GM19099 (cell line): ENCODE results near the gene ARL3.
A peak's percentile ranks its signal among the peaks of the same experiment; 100 is the strongest.

ENCODE experiments used
- POLR2A ChIP-seq: IDR thresholded peaks from 3 replicates; pipeline ENCODE4 v1.6.1; 2011; ENCODE audit warnings: low read depth; ENCODE audit not compliant: insufficient read length; ENCODE audit errors: extremely low read depth

The ARL3 gene

DNA sequence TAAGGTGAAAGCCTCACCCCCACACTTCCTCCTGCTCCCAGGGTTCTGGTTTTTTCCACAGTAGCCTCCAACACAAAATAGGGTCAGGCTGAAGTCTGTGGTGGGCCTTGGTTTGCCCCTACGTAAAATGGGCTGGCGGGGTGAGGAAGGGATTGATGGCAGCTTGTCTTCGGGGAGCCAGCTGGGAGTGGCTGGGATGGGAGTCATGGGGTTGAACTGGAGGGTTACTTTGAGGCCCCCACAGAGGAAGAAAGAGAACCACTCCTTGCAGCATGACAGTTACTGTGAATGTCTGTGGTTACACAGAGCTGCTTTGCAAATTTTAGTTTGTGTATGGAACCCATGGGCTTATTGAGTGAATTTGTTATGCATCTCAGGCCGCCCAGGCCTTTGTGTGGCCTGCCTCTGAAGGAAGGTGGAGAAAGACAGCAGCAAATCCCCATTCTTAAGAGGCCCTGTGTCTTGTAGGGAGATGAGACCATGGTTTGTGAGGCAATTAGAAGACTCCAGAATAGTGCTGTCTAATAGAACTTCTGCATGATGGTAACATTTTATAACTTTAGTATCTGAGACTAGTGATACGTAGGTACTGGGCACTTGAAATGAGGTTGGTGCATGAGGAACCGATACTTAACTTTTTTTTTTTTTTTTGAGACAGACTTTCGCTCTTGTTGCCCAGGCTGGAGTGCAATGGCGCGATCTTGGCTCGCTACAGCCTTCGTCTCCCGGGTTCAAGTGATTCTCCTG lies 61.9 kb downstream of the ARL3 start:
- TF ChIP-seq POLR2A = peak; percentile 8

DNA sequence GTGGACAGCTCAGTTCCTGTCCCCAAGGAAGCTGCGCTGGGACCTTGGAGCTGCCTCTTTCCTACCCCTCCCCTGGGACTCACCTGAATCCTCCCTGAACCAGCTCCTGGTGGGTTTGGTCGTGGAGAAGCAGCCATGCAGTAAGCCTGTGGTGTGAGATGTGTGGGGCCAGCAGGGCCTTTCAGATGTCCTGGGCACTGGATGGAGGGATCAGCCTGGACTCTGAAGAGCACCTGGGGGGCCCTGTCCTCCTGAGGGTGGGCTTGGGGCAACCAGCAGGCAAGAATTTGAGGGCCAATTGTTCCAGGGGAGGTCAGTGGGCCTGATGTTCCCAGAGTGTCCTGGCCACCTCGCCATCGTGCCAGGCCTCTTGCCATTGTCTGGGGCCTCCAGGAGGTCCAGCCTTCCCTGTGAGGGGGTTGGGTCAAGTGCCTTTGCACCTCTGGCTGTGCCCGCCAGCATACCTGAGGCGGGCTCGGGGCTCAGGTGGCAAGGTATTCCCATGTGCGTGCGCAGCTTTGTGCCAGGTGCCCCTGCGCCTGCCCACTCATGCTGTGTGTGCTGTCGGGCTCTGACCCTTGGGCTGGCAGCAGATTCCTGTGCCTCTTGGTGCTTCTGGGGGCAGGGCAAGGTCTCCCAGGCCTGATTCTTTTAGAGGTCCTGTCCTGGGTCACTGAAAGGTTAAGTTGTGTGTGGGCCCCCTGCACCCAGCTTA lies 62.6 kb downstream of the ARL3 start:
- TF ChIP-seq POLR2A = peak; percentile 10

DNA sequence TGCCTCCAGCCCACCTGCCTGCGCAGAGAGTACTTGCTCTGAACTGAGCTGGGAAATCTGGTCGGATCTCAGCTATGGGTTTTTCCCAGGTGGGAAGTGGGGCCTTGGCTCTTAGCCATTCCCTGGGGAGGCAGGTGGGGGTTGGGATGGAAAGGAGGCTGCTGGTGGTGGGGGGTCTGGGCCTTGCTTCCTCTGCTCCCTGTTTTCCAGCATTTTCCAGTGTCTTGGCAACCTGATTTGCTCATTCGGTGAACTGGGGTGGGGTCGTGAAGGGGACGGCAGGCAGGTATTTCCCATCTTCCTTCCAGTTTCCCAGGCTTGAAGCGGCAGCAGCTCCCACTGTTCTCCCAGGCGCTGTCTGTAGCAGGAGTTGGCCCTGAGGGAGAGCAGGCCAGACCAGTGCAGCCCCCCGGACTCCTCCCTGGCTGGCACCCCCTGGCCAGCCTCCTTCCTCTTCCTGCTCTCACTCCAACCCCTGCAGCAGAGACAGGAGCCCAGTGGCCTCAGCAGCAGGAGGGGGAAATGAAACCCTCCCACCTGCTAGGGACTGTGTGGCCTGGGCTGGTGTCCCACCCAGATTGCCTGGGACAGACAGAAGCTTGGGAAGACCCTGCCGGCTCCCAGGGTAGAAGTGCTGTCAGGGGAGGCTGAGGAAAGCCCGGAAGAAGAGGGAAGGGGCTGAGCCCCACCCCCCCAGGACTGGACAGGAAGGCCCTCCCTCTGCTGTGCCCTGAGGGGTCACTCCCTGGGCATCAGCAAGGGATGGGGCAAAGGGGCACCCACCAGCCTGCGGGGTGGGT lies 63.3 kb downstream of the ARL3 start:
- no peak for TF ChIP-seq POLR2A

DNA sequence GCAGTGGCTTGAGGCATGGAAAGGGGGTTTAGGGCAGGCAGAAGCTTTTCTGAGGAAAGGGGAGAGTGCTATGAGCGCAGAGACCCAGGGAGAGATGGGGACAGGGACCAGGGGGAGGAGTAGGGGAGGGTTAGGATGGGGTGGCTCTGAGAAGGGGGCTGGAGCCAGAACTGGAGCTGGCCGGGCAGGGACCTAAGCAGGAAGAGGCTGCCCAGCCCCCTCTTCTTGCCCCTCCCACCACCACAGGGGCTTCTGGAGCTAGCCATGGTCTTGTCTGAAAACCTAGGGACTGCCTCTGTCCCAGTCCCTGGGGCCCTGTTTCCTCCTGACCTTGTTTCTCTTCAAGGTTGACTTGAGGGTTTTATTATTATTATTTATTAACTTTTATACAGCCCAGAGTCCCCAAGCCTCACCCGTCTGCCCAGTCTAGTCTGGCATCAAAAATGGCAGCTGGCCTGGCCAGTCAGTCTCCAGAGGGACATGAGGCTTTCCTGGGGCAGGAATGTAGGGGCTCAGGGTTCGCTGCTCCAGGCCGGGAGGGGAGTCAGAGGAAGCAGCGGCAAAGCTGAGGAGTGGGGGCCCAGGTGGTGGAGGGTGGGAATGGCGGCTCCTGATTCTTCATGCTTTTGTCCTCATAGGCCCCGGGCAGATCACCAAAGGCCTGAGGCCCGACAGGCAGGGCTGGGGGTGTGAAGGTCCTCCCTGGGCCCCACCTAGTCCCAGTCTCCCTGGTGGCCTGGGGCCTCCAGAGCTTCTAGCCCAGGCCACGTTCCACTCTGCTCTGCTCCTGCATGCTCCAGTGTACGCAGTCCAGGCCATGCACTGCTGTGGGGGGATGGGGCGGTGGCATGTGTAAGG lies 64.2 kb downstream of the ARL3 start:
- no peak for TF ChIP-seq POLR2A

DNA sequence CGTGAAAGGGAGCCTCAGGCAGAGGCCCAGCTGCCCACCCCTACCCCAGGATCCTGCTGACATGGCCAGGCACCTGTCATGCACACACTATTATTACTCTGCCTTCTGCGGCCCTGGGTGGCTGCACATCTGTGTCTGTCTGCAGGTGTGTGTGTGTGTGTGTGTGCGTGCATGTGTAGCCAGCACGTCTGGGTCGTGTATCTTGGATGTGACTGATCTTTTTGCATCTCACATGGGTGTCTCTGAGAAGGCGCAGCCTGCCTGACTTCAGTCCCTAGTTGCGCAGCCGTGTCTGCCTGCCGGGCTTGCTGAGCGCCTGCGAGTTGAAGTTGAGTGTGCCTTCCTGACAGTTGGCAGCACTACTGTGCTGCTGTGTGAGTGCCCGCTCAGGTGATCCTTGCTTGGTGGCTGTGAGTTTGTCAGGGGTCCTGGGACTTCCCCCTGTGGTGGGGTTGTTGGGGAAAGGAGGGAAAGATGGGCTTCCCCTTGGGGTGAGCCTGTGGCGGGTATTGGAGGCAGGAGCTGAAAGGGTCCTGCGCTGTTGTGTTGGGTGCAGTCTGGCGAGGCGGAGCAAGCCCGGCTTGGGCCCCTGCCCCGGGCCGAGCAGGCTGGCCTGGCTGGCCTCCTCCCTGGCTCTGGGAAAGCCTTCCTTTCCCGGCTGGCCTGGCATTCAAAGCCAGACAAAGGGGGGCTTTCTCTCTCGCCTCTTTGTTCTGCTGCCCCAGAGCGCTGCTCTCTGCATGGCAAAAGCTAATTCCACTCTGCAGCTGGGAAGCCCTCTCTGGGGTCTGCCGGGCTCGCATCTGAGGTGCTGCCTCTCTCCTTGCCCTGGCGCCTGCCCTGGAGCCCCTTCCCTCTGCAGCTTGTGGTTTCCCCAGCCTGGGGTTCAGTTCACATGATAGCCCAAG lies 65.1 kb downstream of the ARL3 start:
- TF ChIP-seq POLR2A = no peak

DNA sequence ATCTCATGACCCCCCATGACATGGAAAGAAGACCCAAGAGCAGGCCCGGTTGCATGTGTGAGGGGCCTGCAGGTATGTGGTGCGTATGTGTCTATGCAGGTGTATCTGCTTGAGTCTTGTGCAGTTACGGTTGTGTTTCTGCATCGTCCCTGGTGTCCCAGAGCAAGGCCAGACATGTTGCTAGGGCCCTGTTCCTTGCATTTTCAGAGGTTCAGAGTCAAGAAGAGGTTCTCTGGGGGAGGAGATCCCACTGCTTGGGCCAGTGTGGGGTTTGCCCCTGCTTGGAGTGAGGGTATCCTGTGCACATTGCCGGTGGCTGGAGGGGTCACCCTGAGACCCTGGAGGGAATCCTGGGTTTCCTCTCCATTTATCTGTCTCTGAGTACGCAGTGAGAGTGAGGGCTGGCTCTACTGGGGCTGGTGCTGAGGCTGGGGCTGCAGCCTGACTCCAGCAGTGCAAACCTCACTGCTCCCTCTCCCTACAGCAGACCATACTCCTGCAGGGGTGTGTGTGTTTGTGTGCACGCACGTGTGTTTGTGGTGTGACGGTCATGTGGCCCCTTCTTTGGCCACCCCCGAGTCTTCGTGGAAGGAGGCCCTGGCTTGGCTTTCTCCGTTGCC lies 65.8 kb downstream of the ARL3 start:
- no peak for TF ChIP-seq POLR2A

DNA sequence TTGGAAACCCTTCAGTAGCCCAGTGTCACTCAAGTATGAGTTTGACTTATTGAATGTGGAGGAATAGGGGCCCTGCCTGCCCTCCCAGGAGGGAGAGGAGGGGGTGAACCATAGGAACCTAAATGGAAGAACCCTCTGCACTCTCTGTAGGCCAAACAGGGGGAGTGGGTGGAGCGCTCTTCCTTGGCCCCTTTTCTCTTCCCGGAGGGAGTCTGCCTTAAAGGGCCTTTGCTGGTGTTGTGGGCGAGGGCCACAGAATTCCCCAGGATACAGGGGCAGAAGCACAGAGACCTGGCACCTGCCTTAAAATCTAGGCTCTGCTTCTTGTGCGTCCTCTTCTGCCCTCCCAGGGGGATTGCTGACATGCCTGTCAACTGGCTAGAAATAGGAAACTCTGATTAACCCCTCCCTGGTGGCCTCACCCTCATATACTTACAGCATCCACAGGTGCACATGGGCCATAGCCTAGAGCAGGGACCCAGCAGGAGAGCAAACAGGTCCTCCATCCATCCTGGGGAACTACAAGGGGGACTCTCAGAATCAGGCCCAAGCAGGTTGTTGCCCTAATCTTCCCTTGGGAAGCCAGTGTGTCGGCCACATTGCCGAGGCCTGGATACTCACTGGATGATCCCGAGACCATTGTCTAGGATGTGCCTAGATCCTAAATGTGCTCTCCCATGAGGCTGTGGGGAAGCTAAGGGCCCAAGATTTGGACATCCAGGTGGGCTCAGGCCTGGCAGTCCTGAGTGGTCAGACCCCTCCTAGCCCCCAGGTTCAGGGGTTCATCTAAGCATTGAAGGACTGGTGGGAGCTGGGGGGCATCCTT lies 66.5 kb downstream of the ARL3 start:
- TF ChIP-seq POLR2A = no peak

DNA sequence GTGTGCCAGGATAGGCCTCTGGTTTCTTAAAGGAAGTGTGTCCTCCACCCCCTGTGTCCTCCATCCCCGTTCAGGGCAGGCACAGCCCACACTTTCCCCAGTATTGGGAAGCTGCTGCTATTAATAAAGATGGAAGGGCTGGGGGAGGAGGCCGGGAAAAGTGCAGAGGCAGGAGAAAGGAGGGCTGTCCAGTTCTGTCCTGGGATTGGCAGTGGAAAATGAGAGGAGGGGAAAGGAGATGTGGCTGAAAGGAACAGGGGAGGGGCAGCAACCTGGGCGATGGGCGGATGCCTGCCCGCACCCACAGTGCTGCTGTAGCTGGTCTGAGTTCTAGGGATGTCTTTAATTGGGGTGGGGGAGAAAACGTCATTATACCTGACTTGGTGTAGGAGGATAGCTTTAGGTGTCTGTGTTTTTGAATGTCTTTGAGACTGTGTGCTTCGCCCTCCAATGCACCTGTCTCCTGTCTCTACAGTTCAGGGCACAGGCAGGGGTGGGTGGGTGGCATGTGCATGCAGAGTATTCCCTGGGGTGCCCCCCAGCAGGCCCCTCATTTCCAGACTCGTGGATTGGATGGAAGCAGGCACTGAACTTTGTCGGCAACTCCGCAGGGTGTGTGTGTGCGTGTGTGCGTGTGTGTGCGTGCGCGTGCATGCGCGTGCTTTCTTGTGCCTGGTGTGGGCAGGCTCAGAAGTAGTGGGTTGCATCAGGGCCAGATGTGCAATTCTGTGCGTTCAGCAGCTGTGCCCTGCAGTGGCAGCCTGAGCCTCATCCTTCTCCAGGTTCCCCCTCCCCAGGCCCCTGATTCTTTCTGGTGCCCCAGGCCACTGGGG lies 67.4 kb downstream of the ARL3 start:
- peak; percentile 43 for TF ChIP-seq POLR2A

DNA sequence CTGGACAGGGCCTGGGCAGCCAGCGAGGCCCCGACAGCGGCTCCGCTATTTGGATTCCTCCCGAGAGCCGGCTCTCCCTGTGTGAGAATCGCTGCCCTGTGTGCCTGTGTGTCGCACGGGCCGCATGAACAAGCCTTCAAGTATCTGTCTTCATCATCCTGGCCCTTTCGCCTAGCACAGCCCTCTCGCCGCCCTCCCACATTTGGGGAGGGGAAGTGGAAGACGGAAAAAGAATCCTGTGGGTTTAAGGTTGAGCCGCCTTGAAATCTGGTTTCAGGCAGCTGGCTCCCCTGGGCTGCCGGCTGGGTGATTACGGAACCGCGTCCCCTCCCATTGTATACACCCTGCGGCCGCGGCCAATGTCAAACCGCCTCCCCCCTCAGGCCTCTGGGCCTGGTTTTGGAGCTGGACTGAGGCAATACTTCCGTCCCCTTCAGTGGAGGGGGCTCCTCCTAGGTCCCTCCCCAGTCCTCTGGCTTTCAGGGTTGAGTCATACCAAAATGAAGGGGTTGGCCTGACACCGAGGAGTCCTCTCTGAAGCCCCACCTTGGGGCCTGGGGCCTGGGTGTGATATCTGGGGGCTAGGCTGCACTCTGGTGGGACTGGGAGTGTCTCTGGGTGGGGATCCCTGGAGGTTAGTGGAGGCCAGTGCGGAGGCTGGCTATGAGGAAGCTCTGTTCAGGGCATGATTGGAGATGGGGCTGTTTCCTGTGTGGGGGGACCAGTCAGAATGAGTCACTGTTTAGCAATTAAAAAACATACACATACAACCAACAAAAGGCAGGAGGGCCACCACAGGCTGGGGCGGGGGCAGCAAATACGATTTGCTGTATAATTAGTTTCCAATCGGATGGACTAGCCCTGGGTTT lies 68.2 kb downstream of the ARL3 start:
- TF ChIP-seq POLR2A = peak; percentile 54

DNA sequence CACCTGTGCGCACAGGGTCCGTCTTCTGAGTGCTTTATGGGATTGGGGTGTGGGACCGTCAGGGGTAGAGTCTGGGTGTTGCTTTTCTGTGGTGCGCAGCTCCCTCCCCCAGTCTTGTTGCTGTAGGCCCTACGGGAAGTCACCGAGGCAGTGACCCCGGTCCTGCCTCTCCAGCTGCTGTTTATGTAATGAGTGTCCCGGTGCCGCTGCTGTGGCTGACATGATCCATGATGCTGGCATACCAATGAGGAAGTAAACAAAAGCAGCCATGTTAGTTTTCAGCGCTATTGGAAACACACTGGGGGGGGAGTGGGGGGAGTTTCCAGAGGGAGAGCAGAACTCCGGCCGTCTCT lies 68.8 kb downstream of the ARL3 start:
- TF ChIP-seq POLR2A = no peak
